NB4 (cell line): Measurements from ENCODE around the gene BRD4.

Source experiments
- POLR2A ChIP-seq: IDR thresholded peaks from 2 replicates; pipeline ENCODE4 v1.6.1; 2011; ENCODE audit warnings: mild to moderate bottlenecking; ENCODE audit not compliant: insufficient read length; ENCODE audit errors: extremely low read depth
- TF ChIP-seq, protein P1 (sequence below): IDR thresholded peaks from one replicate; pipeline ENCODE4 v1.5.1; 2012; ENCODE audit warnings: low read depth, low read length
- TF ChIP-seq, protein P2 (sequence below): IDR thresholded peaks from 2 replicates; pipeline ENCODE4 v1.6.1; 2011; ENCODE audit warnings: low read depth, low read length

DNA sequence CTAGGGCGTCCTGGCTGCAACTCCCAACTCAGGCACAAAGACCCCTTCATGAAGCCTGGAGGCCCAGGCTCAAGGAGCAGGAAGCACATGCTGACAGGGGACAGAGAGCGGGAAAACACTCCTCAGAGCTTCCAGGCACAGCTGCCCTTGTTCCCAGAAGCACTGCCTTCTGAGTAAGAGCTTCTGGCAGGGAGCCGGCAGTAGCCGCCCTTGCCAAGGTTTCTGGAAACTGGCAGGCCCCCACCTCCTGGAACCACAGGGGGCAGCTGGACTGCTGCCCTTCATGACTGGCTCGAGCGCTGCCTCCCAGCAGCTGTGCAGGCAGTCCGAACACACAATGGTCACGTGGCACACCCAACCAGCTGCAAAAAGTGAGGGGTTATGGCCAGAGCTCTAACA is 66.5 kb downstream of the BRD4 start:
- TF ChIP-seq, protein P1, sequence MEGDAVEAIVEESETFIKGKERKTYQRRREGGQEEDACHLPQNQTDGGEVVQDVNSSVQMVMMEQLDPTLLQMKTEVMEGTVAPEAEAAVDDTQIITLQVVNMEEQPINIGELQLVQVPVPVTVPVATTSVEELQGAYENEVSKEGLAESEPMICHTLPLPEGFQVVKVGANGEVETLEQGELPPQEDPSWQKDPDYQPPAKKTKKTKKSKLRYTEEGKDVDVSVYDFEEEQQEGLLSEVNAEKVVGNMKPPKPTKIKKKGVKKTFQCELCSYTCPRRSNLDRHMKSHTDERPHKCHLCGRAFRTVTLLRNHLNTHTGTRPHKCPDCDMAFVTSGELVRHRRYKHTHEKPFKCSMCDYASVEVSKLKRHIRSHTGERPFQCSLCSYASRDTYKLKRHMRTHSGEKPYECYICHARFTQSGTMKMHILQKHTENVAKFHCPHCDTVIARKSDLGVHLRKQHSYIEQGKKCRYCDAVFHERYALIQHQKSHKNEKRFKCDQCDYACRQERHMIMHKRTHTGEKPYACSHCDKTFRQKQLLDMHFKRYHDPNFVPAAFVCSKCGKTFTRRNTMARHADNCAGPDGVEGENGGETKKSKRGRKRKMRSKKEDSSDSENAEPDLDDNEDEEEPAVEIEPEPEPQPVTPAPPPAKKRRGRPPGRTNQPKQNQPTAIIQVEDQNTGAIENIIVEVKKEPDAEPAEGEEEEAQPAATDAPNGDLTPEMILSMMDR, result no peak
- no peak for TF ChIP-seq POLR2A
- TF ChIP-seq, protein P2, sequence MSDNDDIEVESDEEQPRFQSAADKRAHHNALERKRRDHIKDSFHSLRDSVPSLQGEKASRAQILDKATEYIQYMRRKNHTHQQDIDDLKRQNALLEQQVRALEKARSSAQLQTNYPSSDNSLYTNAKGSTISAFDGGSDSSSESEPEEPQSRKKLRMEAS, result no peak
